Astrocyte (in vitro differentiated cells and primary cell): ENCODE data around the gene SARDH. TPM values are rescaled to one million over a fixed set of nuclear protein-coding genes. Genes with fewer than 3 reads are reported as not detected.

Experiments used
- DNase-seq: peaks from one replicate; pipeline ENCODE4 v3.0.0-alpha.2; 2010; ENCODE audit warnings: low read depth
- FAIRE-seq: peaks from 2 replicates; lab custom pipeline; 2011; peaks lifted over from hg19 to GRCh38; lab: Jason Lieb, UNC
- H2AFZ ChIP-seq: 2 replicates; pipeline ENCODE4 v1.6.0; 2012; ENCODE audit warnings: low read depth, low read length, inconsistent platforms
- H3K27ac ChIP-seq: 2 replicates; pipeline ENCODE4 v1.5.1; 2011; ENCODE audit warnings: low read depth, low read length, inconsistent platforms
- H3K27me3 ChIP-seq: 2 replicates; pipeline ENCODE4 v1.6.0; 2011; ENCODE audit warnings: low read length, inconsistent platforms; ENCODE audit not compliant: insufficient read depth
- H3K36me3 ChIP-seq: 2 replicates; pipeline ENCODE4 v1.5.1; 2011; ENCODE audit warnings: low read length, inconsistent platforms; ENCODE audit not compliant: insufficient read depth
- H3K4me1 ChIP-seq: 2 replicates; pipeline ENCODE4 v1.5.1; 2011; ENCODE audit warnings: low read length, inconsistent platforms; ENCODE audit not compliant: insufficient read depth
- H3K4me2 ChIP-seq: 2 replicates; pipeline ENCODE4 v1.6.0; 2012; ENCODE audit warnings: low read length, inconsistent platforms
- H3K4me3 ChIP-seq: 2 replicates; pipeline ENCODE4 v1.5.1; 2011; ENCODE audit warnings: low read depth, mild to moderate bottlenecking, low read length, inconsistent platforms; ENCODE audit not compliant: insufficient read depth
- H3K79me2 ChIP-seq: 2 replicates; pipeline ENCODE4 v1.6.0; 2012; ENCODE audit warnings: mild to moderate bottlenecking, low read length, inconsistent platforms; ENCODE audit not compliant: insufficient read depth
- H3K9ac ChIP-seq: 2 replicates; pipeline ENCODE4 v1.6.0; 2012; ENCODE audit warnings: mild to moderate bottlenecking, low read length, inconsistent platforms
- H3K9me3 ChIP-seq: 2 replicates; pipeline ENCODE4 v1.5.1; 2012; ENCODE audit warnings: low read depth, mild to moderate bottlenecking, low read length, inconsistent platforms; ENCODE audit not compliant: insufficient read depth
- H4K20me1 ChIP-seq: 2 replicates; pipeline ENCODE4 v1.6.0; 2012; ENCODE audit warnings: low read length, inconsistent platforms; ENCODE audit not compliant: insufficient read depth
- H3K27ac Mint-ChIP-seq: one replicate; pipeline ENCODE4 v1.8.0; 2021; ENCODE audit warnings: mild to moderate bottlenecking, mixed read lengths; ENCODE audit not compliant: unreplicated experiment
- H3K27me3 Mint-ChIP-seq: one replicate; pipeline ENCODE4 v1.8.0; 2021; ENCODE audit warnings: low read depth, mixed read lengths; ENCODE audit not compliant: unreplicated experiment
- H3K36me3 Mint-ChIP-seq: one replicate; pipeline ENCODE4 v1.8.0; 2021; ENCODE audit warnings: low read depth, mixed read lengths; ENCODE audit not compliant: unreplicated experiment
- H3K4me1 Mint-ChIP-seq: one replicate; pipeline ENCODE4 v1.8.0; 2021; ENCODE audit warnings: low read depth, mixed read lengths; ENCODE audit not compliant: unreplicated experiment
- H3K4me3 Mint-ChIP-seq: one replicate; pipeline ENCODE4 v1.8.0; 2021; ENCODE audit warnings: mild to moderate bottlenecking, moderate library complexity, mixed read lengths; ENCODE audit not compliant: unreplicated experiment
- H3K9me3 Mint-ChIP-seq: one replicate; pipeline ENCODE4 v1.8.0; 2021; ENCODE audit warnings: mild to moderate bottlenecking, mixed read lengths; ENCODE audit not compliant: unreplicated experiment
- EZH2 ChIP-seq: IDR thresholded peaks from 2 replicates; pipeline ENCODE4 v1.6.1; 2012; ENCODE audit warnings: mild to moderate bottlenecking, low read length, inconsistent platforms; ENCODE audit not compliant: insufficient read depth
- total RNA-seq: library from RNA; stranded (reverse); gene quantifications from 2 replicates; pipeline ENCODE4 v1.2.1, GENCODE V29; 2021
- TF ChIP-seq, protein P1 (sequence below): IDR thresholded peaks from 2 replicates; pipeline ENCODE4 v1.5.1; 2011; ENCODE audit warnings: low read depth, mild to moderate bottlenecking, inconsistent platforms, low read length, moderate library complexity; ENCODE audit not compliant: insufficient read depth

Gene SARDH
- total RNA-seq, 1 donor from 2014 or later, result 2.8 TPM

- FAIRE-seq, result no peak
- Mint-ChIP-seq H3K27ac (no peak overlapping the region), H3K36me3 (peaks cover 4% of the 10 kb centered on the region), H3K27me3 (peaks cover 24% of the 10 kb centered on the region), H3K4me3 (no peak overlapping the region), H3K9me3 (no peaks in the 10 kb centered on the region), H3K4me1 (peaks cover 3% of the 10 kb centered on the region)
- Histone ChIP-seq H3K9ac (no peak overlapping the region), H3K79me2 (no peaks in the 10 kb centered on the region), H3K4me1 (peaks cover 19% of the 10 kb centered on the region), H3K36me3 (no peaks in the 10 kb centered on the region), H3K4me3 (no peak overlapping the region), H2AFZ (no peak overlapping the region), H3K4me2 (peak overlapping the region; percentile 1), H3K27me3 (no peaks in the 10 kb centered on the region), H4K20me1 (no peaks in the 10 kb centered on the region), H3K9me3 (no peaks in the 10 kb centered on the region), H3K27ac (no peak overlapping the region)
- TF ChIP-seq, protein P1, sequence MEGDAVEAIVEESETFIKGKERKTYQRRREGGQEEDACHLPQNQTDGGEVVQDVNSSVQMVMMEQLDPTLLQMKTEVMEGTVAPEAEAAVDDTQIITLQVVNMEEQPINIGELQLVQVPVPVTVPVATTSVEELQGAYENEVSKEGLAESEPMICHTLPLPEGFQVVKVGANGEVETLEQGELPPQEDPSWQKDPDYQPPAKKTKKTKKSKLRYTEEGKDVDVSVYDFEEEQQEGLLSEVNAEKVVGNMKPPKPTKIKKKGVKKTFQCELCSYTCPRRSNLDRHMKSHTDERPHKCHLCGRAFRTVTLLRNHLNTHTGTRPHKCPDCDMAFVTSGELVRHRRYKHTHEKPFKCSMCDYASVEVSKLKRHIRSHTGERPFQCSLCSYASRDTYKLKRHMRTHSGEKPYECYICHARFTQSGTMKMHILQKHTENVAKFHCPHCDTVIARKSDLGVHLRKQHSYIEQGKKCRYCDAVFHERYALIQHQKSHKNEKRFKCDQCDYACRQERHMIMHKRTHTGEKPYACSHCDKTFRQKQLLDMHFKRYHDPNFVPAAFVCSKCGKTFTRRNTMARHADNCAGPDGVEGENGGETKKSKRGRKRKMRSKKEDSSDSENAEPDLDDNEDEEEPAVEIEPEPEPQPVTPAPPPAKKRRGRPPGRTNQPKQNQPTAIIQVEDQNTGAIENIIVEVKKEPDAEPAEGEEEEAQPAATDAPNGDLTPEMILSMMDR, result no peak
- TF ChIP-seq EZH2, result no peak
- DNase-seq, result no peak
Measured at GRCh38 chr9:133700819-133701320, 37.3 kb downstream of the SARDH start.

DNA sequence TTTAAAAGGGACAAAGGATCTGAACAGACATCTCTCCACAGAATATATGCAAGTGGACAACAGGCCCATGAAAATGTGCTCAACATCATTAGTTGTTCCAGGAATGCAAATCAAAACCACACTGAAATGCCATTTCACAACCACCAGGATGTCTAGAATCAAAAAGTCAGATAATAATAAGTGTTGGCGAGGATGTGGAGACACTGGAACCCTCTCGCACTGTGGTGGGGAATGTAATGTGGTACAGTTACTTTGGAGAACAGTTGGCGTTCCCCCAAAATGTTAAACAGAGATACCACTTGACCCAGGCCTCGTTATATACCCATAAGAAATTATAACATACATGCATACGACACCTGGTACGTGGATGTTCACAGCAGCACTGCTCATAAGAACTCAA is 38.6 kb downstream of the SARDH start:
- Histone ChIP-seq H3K9me3 (no peaks in the 10 kb centered on the region), H2AFZ (no peak overlapping the region), H4K20me1 (no peaks in the 10 kb centered on the region), H3K79me2 (no peaks in the 10 kb centered on the region), H3K36me3 (no peaks in the 10 kb centered on the region), H3K9ac (no peak overlapping the region), H3K4me2 (no peak overlapping the region), H3K27ac (no peak overlapping the region), H3K27me3 (no peaks in the 10 kb centered on the region), H3K4me1 (peaks cover 19% of the 10 kb centered on the region), H3K4me3 (no peak overlapping the region)
- TF ChIP-seq, protein P1, result no peak
- TF ChIP-seq EZH2, result no peak
- no peak for DNase-seq
- Mint-ChIP-seq H3K4me3 (no peak overlapping the region), H3K27me3 (peaks cover 27% of the 10 kb centered on the region), H3K4me1 (peaks cover 3% of the 10 kb centered on the region), H3K36me3 (peaks cover 4% of the 10 kb centered on the region), H3K27ac (no peak overlapping the region), H3K9me3 (no peaks in the 10 kb centered on the region)
- FAIRE-seq, result no peak

- Histone ChIP-seq H3K9ac (no peak overlapping the region), H3K79me2 (no peaks in the 10 kb centered on the region), H2AFZ (no peak overlapping the region), H3K36me3 (no peaks in the 10 kb centered on the region), H3K27me3 (no peaks in the 10 kb centered on the region), H3K4me2 (no peak overlapping the region), H4K20me1 (no peaks in the 10 kb centered on the region), H3K4me3 (no peak overlapping the region), H3K9me3 (no peaks in the 10 kb centered on the region), H3K4me1 (peaks cover 14% of the 10 kb centered on the region), H3K27ac (no peak overlapping the region)
- FAIRE-seq (no peak), DNase-seq (no peak)
- H3K4me1 Mint-ChIP-seq, result peaks cover 15% of the 10 kb centered on the region
- no peaks in the 10 kb centered on the region for H3K9me3 Mint-ChIP-seq
- no peak overlapping the region for H3K27ac Mint-ChIP-seq
- H3K36me3 Mint-ChIP-seq, result peaks cover 4% of the 10 kb centered on the region
- H3K4me3 Mint-ChIP-seq, result no peak overlapping the region
- peaks cover 27% of the 10 kb centered on the region for H3K27me3 Mint-ChIP-seq
- TF ChIP-seq, protein P1, result no peak
- no peak for TF ChIP-seq EZH2
Measured at GRCh38 chr9:133696071-133696472, 42.1 kb downstream of the SARDH start.
